RWPE1 (cell line): ENCODE results near the gene TRIM71.
"Not testable (repeated sequence)": the region's sequence is repeated elsewhere in the genome, so short reads cannot be mapped to it uniquely, and the experiment has no call there.

ENCODE experiments used
- CTCF ChIA-PET: fragments of 350-600 bp; sonication (Branson Sonifier 250); formaldehyde crosslinking; extraction: SDS; loops from one replicate; lab custom pipeline; 2021; lab: Yijun Ruan, JAX
- POLR2A ChIA-PET: fragments of 400-600 bp; formaldehyde crosslinking; extraction: SDS; loops from one replicate; lab custom pipeline; 2020; ENCODE audit warnings: antibody characterized with exemption; ENCODE audit not compliant: low non-redundant PET; lab: Yijun Ruan, JAX
- DNase-seq: peaks from one replicate; pipeline ENCODE4 v3.0.0; 2012; ENCODE audit warnings: low spot score
- H3K27ac ChIP-seq: fragments of 450-650 bp; 2 replicates; pipeline ENCODE4 v1.5.1; 2017
- TF ChIP-seq, protein P1 (sequence below): fragments of 450-650 bp; conservative IDR thresholded peaks from 2 replicates; pipeline ENCODE4 v1.5.1; 2017; ENCODE audit warnings: low read depth, mild to moderate bottlenecking

TRIM71 gene

DNA sequence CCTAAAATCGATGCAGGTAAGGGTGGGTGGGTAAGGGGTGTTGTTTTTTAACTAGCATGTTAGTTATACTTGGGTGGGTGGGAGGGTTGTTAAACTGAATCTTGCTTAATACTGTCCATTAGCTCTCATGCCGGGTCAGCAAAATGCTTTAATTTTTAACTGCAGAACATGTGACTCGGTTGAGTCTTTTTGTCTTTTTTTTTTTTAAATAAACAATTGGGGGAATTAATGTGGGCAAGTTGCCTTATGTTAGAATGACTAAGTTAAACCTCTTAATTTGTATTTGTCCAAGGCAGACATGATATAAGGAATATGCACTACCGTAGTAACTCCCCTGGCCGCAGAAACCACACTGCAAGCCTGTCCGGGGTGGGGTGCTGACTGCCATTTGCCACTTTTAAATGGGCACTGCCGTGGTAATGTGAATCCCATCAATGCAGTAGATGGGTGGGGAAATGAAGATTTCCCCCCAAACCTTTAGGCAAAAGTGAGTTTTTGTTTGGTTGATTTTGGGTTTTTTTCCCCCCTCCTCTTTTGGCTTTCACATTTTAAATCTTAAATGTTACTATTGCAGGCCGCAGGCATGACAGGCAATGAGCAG is 79.3 kb downstream of the TRIM71 start:
- no peak overlapping the region for H3K27ac ChIP-seq
- POLR2A ChIA-PET = no interaction called here
- DNase-seq = no peak
- TF ChIP-seq, protein P1, sequence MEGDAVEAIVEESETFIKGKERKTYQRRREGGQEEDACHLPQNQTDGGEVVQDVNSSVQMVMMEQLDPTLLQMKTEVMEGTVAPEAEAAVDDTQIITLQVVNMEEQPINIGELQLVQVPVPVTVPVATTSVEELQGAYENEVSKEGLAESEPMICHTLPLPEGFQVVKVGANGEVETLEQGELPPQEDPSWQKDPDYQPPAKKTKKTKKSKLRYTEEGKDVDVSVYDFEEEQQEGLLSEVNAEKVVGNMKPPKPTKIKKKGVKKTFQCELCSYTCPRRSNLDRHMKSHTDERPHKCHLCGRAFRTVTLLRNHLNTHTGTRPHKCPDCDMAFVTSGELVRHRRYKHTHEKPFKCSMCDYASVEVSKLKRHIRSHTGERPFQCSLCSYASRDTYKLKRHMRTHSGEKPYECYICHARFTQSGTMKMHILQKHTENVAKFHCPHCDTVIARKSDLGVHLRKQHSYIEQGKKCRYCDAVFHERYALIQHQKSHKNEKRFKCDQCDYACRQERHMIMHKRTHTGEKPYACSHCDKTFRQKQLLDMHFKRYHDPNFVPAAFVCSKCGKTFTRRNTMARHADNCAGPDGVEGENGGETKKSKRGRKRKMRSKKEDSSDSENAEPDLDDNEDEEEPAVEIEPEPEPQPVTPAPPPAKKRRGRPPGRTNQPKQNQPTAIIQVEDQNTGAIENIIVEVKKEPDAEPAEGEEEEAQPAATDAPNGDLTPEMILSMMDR = no peak
- CTCF ChIA-PET = no interaction called here

- H3K27ac ChIP-seq = no peak overlapping the region
- DNase-seq = no peak
- CTCF ChIA-PET = no interaction called here
- TF ChIP-seq, protein P1 = no peak
- POLR2A ChIA-PET = no interaction called here
Observed at GRCh38 chr3:32897981-32898623, 80.3 kb downstream of the TRIM71 start.

DNA sequence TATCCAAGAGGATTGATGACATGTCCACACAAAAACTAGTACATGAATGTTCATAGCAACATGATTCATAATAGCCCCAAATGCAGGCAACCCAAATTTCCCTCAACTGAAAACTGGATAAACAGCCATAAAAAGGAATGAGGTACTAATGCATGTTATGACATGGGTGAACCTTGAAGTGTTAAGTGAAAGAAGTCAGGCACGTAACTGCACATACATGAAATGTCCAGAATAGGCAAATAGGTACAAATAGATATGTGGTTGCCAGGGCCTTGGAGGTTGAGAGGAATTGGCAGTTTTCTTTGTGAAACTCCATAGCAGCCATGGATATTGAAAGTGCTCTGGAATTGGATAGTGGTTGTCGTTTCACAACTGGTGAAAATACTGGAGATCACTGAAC is 81.5 kb downstream of the TRIM71 start:
- CTCF ChIA-PET = no interaction called here
- no peak overlapping the region for H3K27ac ChIP-seq
- POLR2A ChIA-PET = no interaction called here
- no peak for DNase-seq
- TF ChIP-seq, protein P1 = no peak

DNA sequence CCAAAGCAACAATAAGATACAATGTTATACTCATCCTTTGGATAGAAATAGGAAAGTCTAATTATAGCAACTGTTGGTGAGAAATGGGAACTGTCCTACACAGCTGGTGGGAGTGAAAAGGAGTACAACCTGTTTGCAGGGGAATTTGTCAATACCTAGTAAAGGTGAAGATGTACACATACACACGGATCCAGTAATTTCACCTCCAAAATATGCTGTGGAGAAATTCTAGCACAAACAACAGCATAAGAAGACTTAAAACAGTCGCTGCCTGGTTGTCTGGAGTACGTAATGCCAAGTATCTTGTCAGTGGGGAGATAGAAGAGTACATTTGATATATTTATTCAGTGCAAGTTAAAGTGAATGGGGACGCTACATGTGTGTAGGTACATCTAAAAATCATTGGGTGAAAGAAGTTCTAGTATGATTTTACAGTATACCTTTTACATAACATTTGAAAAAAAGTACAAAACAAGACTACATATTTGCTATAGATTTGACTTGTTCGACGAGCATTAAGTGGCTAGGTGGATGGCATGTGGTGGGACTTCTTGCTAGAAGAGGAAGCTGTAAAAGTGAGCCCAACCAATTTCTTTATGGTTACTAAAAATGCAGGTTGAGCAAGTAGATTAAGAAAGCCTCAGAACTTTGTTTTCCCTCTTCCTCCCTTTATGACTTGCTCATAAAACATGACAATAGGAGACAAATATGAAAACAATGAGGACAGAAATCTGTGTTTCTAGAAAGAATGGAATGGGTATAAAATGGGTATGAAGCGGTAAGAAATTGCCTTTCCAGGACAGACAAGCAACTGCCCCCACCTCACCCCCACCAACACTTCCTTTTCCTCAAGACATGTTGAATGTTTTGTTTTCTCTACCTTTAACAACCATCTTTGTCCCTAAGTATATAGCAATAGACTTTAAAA is 83.5 kb downstream of the TRIM71 start:
- no peak for DNase-seq
- no peak overlapping the region for H3K27ac ChIP-seq
- ChIA-PET CTCF (no interaction called here), POLR2A (no interaction called here)
- TF ChIP-seq, protein P1 = no peak

- DNase-seq, POLR2A ChIA-PET: not testable (repeated sequence)
- TF ChIP-seq, protein P1 = peak; percentile 70
- peak overlapping the region; percentile 9; the same call in 1 of the 2 replicates for H3K27ac ChIP-seq
- CTCF ChIA-PET = interaction anchor here (0.6 kb wide), 1 partner anchor 9 kb away, joined by 3 read pairs; no protein-coding TSS in a partner anchor
Observed at GRCh38 chr3:32902887-32903371, 85.1 kb downstream of the TRIM71 start.

DNA sequence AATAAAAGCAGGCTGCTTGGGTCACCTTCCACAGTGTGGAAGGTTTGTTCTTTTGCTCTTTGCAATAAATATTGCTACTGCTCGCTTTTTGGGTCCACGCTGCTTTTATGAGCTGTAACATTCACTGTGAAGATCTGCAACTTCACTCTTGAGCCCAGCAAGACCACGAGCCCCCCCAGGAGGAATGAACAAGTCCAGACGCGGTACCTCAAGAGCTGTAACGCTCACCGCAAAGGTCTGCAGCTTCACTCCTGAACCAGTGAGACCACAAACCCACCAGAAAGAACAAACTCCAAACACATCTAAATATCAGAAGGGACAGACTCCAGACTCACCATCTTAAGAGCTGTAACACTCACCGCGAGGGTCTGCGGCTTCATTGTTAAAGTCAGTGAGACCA is 86.2 kb downstream of the TRIM71 start:
- POLR2A ChIA-PET = no interaction called here
- CTCF ChIA-PET = interaction anchor here (0.7 kb wide), 2 partner anchors 628 to 750 kb away, joined by 3 to 4 read pairs; no protein-coding TSS in a partner anchor
- TF ChIP-seq, protein P1 = no peak
- H3K27ac ChIP-seq = no peak overlapping the region
- DNase-seq = no peak
